ENCODE results near the gene ROBO4. TPM values are rescaled to one million over a fixed set of nuclear protein-coding genes. Genes with fewer than 3 reads are reported as not detected.

ROBO4 gene
- 3.6 TPM for total RNA-seq

DNA sequence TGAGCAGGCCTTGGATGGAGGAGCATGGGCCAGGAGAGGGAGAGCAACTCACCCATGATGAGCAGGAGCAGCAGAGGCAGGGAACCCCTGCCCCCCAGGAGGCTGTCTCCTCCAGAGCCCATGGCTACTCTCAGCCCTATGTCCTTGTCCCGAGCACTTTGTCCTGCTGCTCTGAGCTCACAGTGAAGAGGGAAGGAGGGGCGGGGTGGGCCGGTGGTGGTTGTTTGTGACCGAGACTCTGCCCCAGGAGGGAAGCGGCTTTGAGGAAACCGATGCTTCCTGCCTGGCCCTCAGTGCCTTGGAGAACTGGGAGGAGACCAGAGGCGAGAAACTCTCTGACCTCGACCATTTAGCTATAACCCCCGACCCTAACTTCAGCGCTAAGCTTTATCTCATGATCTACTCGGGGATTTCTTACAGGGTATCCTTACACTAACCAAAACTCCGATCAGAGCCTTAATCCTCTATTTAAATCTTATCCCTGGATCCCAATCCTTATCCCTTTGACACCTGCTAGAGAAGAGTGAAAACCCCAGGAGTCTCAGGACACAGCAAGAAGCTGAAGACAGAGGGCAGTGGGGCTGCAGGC lies at the start of gene ROBO4:
ROBO4 (minus strand) TSS at position 192 of the 589 bp plus-strand sequence; CDS start at position 122, 70 bp downstream.
- DNase-seq: no peak

DNA sequence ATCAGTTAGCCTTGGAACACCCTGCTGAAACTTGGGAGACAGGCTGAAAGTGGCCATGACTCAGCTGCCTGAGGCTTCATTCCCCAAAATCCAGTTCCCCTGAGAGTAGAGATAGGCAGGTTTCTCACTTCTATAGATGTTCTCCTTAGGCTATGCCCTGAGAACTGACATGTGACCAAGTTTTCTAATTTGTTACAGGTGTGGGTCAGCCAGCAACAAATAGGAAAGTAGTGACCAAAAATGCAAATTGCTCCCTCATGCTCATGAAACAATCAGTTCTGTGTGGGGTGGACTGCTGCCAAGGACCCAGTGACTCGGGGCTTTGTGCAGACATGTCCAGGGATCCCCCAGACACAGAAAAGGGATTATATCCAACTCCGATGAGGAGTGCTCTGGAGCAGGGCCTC lies 49.1 kb upstream of the ROBO4 start:
- peak; percentile 44 for DNase-seq

DNA sequence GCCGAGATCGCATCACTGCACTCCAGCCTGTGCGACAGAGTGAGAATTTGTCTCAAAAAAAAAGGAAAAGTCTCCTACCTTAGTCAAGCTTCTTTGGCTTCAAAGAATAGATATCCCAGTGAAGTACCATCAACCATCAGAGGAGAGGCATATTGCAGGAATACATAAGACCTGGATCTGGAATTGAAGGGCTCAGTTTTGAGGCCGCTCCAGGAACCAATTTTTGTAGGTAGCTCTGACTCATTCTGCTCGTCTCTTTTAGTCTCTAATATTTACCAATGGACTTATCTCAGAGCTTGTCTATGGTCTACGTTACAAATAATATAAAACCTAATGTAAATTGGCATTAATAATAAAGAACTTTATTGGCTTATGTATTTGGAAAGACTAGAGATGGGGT lies 48.2 kb upstream of the ROBO4 start:
- DNase-seq: no peak

DNA sequence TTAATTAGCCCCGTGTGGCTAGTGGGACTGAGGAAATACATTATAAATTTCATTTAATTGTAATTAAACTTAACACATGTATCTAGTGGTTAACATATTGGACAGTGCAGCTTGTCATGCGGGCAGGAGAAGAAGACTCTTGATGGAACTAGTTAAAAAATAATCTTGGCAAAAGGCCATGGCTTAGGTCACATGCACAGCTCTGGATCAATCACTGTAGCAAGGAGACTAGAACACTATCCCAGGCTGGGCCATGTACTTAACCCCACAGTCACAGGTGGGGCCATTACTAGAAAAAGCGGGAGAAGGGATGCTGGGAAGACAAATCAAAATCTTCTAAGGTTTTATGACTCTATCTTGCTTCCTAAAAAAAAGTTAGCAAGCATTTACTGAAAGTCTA lies 46.9 kb upstream of the ROBO4 start:
- no peak for DNase-seq

DNA sequence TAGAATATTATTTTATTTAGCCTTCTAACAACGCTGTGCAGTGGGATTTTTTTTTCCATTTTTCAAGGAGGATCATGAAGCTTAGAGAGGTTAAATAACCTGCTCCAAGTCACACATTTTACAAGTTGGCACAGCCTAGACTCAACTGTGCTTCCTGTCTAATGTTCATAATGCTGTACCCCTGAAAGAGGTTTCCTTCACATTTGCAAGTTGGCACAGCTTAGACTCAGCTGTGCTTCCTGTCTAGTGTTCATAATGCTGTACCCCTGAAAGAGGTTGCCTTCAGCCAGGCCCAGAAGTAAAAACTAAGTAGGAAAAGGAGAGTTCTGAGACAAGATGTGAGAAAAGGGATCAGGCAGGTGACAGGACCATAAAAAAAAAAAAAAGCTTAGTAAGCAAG lies 46.1 kb upstream of the ROBO4 start:
- DNase-seq: no peak

DNA sequence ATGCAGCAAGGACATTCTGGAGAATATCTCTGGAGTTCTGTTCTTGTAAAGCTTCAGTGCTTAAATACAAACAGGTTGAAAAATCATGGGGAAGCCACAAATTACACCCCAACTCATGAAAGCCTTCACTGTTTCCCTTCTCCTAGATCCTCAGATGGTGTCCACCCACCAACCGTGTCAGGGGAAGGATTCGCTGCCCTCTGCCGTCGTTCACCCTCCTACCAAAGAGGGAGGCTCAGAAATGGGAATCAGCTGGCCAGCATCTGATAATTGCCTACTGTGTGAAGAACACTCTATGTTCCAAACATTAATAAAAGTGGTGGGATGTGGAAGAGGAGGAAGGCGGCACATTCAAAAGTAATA lies 45.6 kb upstream of the ROBO4 start:
- peak; percentile 54 for DNase-seq

DNA sequence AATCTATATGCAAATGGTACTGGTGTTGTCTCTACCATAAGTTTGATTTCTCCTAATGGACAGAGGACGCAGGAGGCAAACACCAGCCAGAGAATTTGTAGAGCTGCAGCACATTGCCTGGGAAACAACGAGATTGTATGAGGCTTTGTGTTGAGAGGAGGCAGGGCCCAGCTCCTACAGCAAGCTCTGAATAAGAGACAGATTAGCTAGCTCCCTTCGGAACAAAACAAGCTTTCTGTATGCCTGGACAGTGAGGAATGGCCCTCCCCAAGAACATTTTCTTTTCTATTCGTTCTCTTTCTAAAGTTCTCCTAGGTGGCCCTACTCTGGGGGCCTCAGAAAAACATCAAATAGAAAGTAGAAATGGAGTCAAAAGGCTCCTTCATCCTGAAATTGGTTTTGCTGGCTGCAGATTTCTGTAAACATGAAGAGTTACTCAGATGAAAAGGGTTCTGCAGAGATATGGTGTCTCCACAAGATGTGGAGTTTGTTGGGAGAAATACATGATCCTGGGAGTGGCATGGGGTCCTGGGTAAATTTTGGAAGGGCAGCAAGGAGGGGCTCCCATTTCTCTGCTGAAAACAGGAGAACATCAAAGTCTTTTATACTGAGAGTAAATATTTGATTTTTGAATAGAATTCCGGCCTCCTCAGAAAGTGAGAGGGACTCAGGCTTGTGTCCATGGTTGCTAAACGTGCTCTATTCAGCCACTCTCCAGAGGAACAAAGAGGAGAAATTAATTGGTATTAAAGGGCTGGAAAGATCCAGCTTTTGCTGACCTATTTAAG lies 45.0 kb upstream of the ROBO4 start:
- peak; percentile 49 for DNase-seq

DNA sequence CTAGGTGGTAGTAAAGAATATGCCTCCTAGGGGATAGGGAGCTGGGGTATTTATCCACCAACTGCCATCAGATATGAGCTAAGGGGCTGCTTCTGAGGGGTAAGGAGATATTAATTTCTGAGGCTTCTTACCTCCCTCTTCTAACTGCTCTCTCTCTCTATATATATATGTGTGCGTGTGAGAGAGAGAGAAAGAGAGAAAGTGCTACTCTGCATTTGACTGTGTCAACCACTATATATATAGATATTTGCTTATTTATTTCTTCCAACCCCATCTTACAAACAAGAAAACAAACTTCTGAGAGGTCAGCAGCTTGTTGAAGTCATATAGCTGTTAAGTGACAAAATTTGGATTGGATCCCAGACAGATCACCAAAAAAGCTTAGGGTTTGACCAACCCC lies 44.0 kb upstream of the ROBO4 start:
- DNase-seq: no peak

DNA sequence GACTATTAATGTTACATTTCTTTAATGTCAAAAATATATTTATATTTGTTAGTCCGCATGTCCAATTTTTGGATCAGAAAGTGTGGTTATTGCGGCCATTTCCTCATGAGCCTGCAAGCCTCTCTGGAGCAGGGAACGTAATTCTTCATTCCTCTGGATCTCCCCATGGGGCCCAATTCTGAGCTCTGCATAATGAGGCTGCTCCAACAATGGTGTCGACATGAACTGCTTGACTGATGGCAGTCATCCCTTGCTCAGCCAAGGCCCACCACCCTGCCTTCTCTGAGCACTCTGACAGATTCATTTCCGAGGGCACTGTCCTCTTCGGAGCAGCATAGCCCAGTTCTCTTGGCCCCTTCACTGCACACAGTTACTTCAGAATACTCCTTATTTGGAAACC lies 41.3 kb upstream of the ROBO4 start:
- DNase-seq: no peak

DNA sequence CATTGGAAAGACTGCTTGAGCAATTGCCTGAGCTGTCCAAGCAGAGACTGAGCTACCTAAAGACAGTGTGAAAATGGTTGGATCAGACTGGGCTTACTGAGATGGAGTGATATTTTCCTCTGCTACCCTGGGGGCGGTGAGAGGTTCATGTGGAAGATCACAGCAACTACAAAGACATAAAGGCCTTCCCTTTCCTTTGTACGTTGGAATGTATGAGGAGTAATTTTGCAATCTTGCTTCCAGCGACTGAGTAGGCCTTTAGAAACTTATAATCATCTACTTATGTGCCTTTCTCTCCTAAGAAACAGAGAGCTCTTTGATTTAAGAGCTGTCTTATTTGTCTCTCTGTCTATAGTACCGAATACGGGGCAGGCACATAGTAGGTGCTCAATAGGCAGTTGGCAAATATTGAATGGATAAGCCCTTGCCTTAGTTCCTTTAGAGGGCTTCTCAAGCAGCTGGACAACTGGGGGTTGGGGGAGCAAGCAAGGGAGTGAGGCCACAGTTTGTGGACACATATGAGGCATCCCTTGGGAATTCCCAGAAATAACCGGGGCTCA lies 40.6 kb upstream of the ROBO4 start:
- no peak for DNase-seq

DNA sequence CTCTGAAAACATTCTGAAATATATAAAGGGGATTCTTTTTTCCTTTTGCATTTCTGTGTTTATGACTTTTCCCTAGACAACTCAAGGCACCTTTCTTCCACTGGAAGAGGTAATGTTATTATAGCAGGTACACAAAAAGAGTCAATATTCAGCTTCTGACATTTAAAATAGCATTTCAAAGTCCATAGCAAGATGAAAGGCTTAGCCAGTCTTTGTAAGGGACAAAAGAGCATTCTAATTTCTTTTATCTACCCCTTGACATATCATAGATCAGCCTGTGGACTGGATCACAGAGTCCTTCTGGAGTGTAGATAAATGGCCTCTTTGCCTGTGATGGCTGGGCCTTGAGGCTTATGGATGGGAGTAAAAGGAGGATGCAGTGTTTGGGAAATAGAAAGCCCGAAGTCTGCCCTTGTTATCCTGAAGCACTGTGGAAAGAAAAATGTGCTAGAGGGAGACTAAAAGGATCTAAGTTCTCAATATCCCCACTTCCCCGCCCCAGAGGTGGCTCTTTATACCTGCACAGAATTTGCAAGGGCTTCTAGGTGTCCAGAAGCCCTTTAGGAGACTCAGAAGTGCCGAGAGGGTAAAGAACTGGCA lies 39.8 kb upstream of the ROBO4 start:
- no peak for DNase-seq

DNA sequence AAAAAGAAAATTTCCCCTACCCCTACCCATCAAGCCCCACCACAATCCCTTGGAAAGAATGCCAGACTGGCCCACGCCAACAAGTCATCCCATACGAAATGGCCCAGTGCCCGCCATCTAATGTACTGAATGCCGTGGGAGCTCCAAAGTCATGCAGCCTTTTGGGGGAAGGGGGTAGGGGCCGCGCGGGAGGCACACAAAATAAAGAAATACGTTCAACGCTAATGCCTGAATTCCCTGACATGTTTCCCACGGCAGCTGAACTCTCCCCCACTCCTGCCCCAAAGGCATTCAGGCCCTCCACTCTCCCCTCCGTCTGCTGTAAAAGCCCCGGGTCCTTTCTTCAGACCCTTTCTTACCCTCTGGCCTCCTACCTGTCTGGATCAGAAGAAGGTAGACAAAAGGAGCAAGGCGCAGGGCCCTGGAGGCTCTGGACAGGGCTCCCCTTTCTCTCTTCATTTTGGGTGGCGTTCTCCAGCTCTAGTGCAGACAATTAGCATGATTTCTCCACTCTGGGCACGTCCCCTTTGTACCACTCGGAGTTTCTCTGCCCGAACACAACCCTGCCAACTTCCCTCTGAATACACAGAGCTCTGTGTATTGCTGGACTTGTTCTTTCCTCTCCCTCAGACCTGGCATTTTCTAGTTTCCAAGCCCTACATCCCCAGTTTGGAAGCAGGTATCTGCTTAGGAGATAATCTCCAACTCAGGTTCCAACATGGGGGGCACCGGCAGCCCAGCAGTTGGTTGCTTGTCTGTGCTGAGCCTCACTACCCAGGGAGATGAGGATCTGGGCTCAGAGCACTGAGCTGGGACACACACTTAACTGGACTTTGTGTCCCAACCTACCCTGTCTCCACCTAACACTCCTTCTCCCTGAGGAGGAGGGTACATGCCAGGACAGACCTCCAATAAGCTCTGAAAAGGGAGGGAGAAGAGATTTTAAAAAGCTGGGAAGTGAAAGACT lies 38.2 kb upstream of the ROBO4 start, which contains the start of gene HEPACAM:
HEPACAM (minus strand) TSS at position 500 of the 967 bp plus-strand sequence; CDS start at position 459, 41 bp downstream.
- DNase-seq: no peak

DNA sequence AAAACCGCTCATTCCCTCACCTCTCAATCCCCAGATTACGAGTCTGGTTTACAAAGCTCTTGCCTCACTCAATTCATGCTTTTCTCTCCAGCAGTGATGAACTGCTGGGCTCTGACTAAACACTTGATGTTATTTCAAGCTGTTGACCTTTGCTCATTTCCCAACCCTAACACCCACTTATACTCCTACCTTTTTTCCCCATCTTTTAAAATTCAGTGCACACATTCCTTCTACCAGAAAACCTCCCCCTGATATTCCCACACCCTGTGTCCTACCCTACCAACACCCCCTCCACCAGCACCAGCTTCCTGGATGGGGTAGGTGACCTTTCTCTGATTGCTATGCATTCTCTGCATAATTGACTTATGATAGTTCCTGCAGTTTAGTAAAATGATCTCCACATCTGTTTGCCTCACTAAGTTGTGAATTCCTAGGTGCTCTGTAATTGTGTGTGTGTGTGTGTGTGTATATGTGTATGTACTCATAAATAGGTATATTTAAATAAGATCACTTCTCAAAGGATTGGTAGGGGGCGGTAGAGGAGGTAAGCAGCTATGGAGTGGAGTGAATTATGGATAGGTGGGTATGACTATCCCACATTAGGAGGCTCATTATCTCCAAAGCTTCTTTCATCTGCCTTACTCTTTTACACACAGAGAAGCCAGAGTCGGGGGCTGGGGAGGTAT lies 37.3 kb upstream of the ROBO4 start:
- no peak for DNase-seq

DNA sequence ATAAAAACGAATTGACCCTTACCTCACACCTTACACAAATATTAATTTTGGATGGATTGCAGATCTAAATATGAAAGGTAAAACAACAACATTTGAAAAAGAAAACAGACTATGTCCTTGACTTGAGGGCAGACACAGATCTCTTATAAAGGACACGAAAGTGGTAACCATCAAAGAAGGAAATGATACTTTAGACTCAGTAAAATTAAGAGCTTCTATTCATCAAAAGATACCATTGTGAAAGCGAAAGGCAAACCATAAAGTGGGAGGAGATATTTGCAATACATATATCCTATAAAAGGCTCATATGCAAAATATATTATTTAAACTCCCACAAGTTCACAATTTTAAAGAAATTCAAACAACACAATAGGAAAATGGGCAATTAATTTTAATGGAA lies 33.1 kb upstream of the ROBO4 start:
- DNase-seq: no peak

DNA sequence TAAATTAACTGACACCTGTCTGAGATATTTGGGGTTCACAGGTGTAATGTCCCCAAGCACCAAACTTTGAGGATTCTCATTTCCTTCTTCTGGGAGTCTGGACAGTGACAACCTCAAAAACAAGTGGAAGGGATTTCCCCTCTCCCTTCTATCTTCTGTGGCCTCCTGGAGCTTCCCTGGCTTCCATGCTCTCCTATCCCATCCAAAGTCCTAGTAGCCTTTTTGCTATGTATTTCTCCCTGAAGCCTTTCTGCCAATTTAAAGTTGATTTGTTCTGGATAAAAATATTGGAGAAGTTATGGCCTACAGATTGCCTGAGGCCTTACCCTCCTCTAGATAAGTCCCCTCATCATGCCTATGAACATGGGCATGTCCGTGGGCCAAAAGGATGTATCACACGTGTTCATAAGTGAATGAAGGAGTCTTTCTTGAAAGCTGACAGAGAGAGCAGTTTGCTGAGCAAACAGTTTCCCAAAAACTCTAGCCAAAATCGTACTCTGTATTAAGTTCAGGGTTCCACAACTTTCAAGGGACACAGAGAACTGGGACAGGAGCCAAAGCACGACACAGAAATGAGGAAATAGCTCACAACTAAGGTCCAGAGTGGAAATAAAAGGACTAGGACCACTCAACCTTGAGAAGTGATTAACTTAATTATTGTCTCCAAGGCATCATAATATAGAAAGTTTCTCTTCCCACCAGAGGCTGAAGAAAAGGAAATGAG lies 31.4 kb upstream of the ROBO4 start:
- DNase-seq: no peak

DNA sequence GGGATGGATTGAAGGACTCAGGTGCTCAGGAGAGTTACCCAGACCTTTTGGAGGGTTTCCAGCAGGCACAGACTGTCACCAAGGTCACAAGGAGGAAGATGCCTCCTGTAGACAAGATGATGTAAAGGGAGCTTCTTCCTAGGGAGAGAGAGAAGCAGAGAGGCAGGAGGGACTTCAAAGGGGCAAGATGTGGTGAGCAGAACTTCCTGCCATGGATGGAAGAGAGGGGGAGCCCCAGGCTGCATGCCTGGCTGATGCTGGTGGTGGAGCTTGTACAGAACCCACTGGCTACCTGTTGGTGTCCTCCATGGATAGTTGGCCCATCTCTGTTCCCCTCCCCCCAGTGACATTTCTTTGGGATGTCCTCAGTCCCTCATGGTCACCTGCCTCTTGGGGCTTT lies 25.6 kb upstream of the ROBO4 start:
- no peak for DNase-seq

DNA sequence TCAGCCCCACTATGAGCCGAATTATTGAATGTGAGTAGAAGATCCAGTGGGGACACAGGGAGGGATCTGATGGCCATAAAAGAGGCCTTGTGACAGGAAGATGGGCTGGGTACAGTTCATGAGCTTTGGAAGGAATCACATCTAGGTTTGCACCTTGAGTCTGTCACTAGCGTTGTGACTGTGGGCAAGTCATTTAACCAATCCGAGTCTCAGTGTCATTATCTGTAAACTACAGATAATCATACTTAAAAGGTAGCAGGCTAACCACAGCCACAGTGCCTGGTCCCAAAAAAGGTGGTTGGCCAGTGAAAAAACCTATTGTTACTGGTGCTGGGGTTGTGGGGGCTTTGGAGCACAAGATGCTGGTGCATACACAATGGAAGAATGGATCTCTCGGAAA lies 25.2 kb upstream of the ROBO4 start:
- no peak for DNase-seq

DNA sequence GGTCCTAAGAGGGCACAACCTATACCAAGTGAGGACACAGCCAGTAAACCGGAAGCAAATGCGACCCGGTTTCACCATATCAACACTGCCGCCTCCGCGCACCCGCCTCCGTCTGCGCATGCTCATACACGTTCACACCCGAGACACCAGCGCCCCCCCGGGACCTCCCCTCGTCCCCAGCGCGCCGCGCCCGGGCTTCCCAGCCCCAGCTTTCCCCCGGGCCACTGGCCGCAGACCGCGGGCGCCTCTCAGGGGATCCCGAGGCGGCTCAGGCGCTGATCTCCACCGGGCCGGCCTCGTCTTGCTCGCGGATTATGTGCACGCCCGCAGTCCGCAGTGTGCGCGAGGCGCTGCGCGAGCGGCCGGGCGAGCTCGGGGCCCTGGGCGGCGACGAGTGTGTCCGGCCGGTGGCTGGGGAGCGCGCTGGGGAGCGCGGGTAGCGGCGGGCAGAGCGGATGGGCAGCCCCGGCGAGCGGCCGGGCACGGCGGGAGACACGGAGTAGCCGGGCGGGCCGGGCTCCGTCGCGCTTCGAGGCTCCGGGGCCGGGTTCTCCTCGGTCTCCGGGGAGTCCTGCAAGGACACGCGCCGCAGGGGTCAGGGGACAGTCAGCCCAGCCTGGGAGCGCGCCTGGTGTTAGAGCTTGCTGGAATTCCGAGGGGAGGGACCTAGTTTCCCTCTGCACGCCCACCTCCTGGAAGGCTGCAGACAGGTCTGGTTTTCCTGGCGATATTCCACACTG lies 23.4 kb upstream of the ROBO4 start:
- DNase-seq: no peak

DNA sequence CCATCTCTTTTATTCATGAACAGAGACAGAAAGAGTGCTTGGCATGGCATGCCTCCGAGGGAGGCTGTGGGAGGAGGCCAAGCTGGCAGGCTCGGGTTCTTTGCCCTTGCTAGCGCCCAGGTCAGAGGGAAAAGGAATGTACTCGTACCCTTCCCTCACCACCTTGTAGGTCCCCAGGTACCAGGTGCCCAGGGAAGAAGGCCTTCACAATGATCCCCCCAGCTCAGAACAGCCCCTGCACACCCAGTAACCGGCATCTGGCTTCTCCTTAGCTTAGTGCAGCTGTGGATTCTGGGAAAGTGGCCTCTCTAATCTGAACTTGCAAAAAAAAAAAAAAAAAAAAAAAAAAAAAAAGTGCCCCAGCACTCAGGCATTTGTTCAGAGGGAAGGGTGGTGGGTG lies 22.7 kb upstream of the ROBO4 start:
- DNase-seq: no peak

DNA sequence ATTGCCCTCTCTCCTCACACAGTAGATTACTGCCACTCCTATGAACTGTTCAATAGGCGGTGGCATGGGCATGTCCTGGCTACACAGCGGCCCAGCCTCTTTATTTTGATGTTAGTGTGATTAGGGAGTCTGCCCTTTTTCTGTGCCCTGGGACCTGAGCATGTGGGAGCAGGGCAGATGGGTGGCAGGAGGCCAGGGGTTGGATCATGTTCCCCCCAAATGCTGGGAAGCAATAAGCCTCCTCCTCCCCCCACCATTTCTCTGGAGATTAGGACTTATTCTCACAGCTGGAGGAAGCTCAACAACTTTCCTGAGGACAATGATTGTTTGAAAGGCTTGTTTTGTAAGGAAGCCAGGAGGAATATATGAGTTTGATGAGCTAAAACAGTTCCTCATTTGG lies 22.2 kb upstream of the ROBO4 start:
- DNase-seq: no peak

All from occipital lobe (tissue), 2 donors.